ENCODE results near the gene C19orf38.

Gene C19orf38

GRCh38 chr19:10918359-10918758 lies 70.1 kb downstream of the C19orf38 start:
- no peak for DNase-seq (ENCODE audit: low spot score)
- TF ChIP-seq, protein P1, sequence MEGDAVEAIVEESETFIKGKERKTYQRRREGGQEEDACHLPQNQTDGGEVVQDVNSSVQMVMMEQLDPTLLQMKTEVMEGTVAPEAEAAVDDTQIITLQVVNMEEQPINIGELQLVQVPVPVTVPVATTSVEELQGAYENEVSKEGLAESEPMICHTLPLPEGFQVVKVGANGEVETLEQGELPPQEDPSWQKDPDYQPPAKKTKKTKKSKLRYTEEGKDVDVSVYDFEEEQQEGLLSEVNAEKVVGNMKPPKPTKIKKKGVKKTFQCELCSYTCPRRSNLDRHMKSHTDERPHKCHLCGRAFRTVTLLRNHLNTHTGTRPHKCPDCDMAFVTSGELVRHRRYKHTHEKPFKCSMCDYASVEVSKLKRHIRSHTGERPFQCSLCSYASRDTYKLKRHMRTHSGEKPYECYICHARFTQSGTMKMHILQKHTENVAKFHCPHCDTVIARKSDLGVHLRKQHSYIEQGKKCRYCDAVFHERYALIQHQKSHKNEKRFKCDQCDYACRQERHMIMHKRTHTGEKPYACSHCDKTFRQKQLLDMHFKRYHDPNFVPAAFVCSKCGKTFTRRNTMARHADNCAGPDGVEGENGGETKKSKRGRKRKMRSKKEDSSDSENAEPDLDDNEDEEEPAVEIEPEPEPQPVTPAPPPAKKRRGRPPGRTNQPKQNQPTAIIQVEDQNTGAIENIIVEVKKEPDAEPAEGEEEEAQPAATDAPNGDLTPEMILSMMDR (IDR thresholded peaks at IDR 0.05; ENCODE audit: extremely low read depth, missing control alignments): no peak

Measured in GM20000 (cell line).